ENCODE results near the gene ITPRIP. TPM values are rescaled to one million over a fixed set of nuclear protein-coding genes. Genes with fewer than 3 reads are reported as not detected.

The ITPRIP gene
- polyA plus RNA-seq, 1 donor = 8.4 TPM

Other genes with a start within 250 kb of the ITPRIP start
- gene SFR1, start 216.3 kb downstream of the ITPRIP start, polyA plus RNA-seq (ENCODE audit: insufficient read length) = 11.9 TPM
- gene CFAP43, start 106.1 kb downstream of the ITPRIP start, polyA plus RNA-seq (ENCODE audit: insufficient read length) = 39.1 TPM
- gene GSTO1, start 83.6 kb downstream of the ITPRIP start, polyA plus RNA-seq (ENCODE audit: insufficient read length) = 87.5 TPM
- 52.8 TPM for gene GSTO2, start 69.3 kb downstream of the ITPRIP start, polyA plus RNA-seq (ENCODE audit: insufficient read length)
- 0.47 TPM for gene CFAP58, start 15.4 kb upstream of the ITPRIP start, polyA plus RNA-seq (ENCODE audit: insufficient read length)